Left colon (tissue), 2 donors: ENCODE data around the gene TEC. TPM values are rescaled to one million over a fixed set of nuclear protein-coding genes. Genes with fewer than 3 reads are reported as not detected.
"Not testable (repeated sequence)": the region's sequence is repeated elsewhere in the genome, so short reads cannot be mapped to it uniquely, and the experiment has no call there.

Experiments used
- ATAC-seq: fragments of 200-7000 bp; cut with Tn5 transposase; one replicate; pipeline ENCODE4 v1.9.1; 2020; ENCODE audit warnings: mild to moderate bottlenecking, moderate library complexity
- DNase-seq, 2 donors: peaks; one replicate each; pipeline ENCODE4 v3.0.0-alpha.2; 2020
- intact Hi-C, 2 donors: fragments of 100-400 bp; cut with DNase I in 1 of 2; cut with micrococcal nuclease in 1 of 2; formaldehyde crosslinking; loops; one replicate each; pipeline versions ENCODE4 v1.11.2 to v1.14.0; 2022; cut with DNase I, micrococcal nuclease
- total RNA-seq, 2 donors: library from RNA; stranded (reverse); fragmentation: NEBNext Ultra II Directional; extraction: Animal tissue kit (Norgen Biotek cat#: 25700); gene quantifications; one replicate each; pipeline ENCODE4 v1.2.1, GENCODE V29; 2021
- donor health status: DM: no; HTN: no; CAD: no.
- donor health status: DM: yes; HTN: yes; CAD: no.

Gene TEC
- total RNA-seq, 2 donors from 2014 or later: 3.1 to 3.6 TPM

GRCh38 chr4:48212165-48212564 lies 57.5 kb downstream of the TEC start:
- intact Hi-C loops: no loop called here
- ATAC-seq (no peak), DNase-seq (no peak)

- DNase-seq (no peak), ATAC-seq (no peak)
- intact Hi-C loops: no loop called here
Observed at GRCh38 chr4:48210966-48211328, 58.7 kb downstream of the TEC start.

GRCh38 chr4:48205626-48206025 lies 64.0 kb downstream of the TEC start:
- DNase-seq (no peak), ATAC-seq (no peak)
- intact Hi-C loops: no loop called here

- intact Hi-C loops: no loop called here
- ATAC-seq (no peak), DNase-seq (no peak)
Observed at GRCh38 chr4:48205107-48205506, 64.5 kb downstream of the TEC start.

- intact Hi-C loops: no loop called here
- DNase-seq: no peak
- no peak for ATAC-seq
Observed at GRCh38 chr4:48203819-48204218, 65.8 kb downstream of the TEC start.

- ATAC-seq (no peak), DNase-seq (no peak)
- intact Hi-C loops: no loop called here
Observed at GRCh38 chr4:48197643-48198237, 71.9 kb downstream of the TEC start.

- DNase-seq (no peak), ATAC-seq (no peak)
- intact Hi-C loops: no loop called here
Observed at GRCh38 chr4:48196758-48197504, 72.7 kb downstream of the TEC start.

GRCh38 chr4:48195853-48196252 lies 73.8 kb downstream of the TEC start:
- DNase-seq (no peak), ATAC-seq (no peak)
- intact Hi-C loops: no loop called here

GRCh38 chr4:48195374-48195773 lies 74.3 kb downstream of the TEC start:
- intact Hi-C loops: no loop called here
- DNase-seq: no peak
- peak; percentile 64 for ATAC-seq

- intact Hi-C loops: no loop called here
- ATAC-seq (no peak), DNase-seq (no peak)
Observed at GRCh38 chr4:48194971-48195370, 74.7 kb downstream of the TEC start.

GRCh38 chr4:48193921-48194468 lies 75.6 kb downstream of the TEC start:
- ATAC-seq (no peak), DNase-seq (no peak)
- intact Hi-C loops: no loop called here

GRCh38 chr4:48193096-48193836 lies 76.4 kb downstream of the TEC start:
- DNase-seq (no peak), ATAC-seq (no peak)
- intact Hi-C loops: no loop called here

- DNase-seq (no peak), ATAC-seq (peak; percentile 84)
- intact Hi-C loops: no loop called here
Observed at GRCh38 chr4:48191758-48192157, 77.9 kb downstream of the TEC start.

GRCh38 chr4:48190839-48191238 lies 78.8 kb downstream of the TEC start:
- ATAC-seq: no peak
- intact Hi-C loops: no loop called here
- no peak for DNase-seq

- intact Hi-C loops: no loop called here
- ATAC-seq: no peak
- no peak for DNase-seq
Observed at GRCh38 chr4:48189731-48190130, 79.9 kb downstream of the TEC start.

GRCh38 chr4:48188390-48188789 lies 81.2 kb downstream of the TEC start:
- intact Hi-C loops: no loop called here
- DNase-seq (no peak), ATAC-seq (no peak)

GRCh38 chr4:48187813-48188212 lies 81.8 kb downstream of the TEC start:
- peak; percentile 52 for ATAC-seq
- intact Hi-C loops: no loop called here

GRCh38 chr4:48187066-48187465 lies 82.6 kb downstream of the TEC start:
- intact Hi-C loops, DNase-seq, ATAC-seq: not testable (repeated sequence)

More at GRCh38 chr4:48187813-48188212, 81.8 kb downstream of the TEC start:
- no peak for DNase-seq

- ATAC-seq, intact Hi-C loops, DNase-seq: not testable (repeated sequence)
Observed at GRCh38 chr4:48186394-48186793, 83.2 kb downstream of the TEC start.

GRCh38 chr4:48184882-48185281 lies 84.8 kb downstream of the TEC start:
- intact Hi-C loops: no loop called here
- no peak for ATAC-seq

More at GRCh38 chr4:48184882-48185281, 84.8 kb downstream of the TEC start:
- DNase-seq: no peak
